AG04450 (cell line): Measurements from ENCODE around the gene MCC. TPM values are rescaled to one million over a fixed set of nuclear protein-coding genes. Genes with fewer than 3 reads are reported as not detected.

Source experiments
- CTCF ChIA-PET: fragments of 300-600, 350-600 bp; formaldehyde crosslinking; extraction: SDS; loops from one replicate; lab custom pipeline; 2022; ENCODE audit warnings: antibody characterized with exemption, inconsistent platforms; lab: Charles Lee
- POLR2A ChIA-PET: fragments of 350-600 bp; formaldehyde crosslinking; extraction: SDS; loops from one replicate; lab custom pipeline; 2021; ENCODE audit warnings: antibody characterized with exemption, inconsistent platforms; lab: Yijun Ruan, JAX
- DNase-seq: peaks from one replicate; pipeline ENCODE4 v3.0.0-alpha.2; 2011; ENCODE audit warnings: low read depth, low spot score
- H3K27ac ChIP-seq: one replicate; pipeline ENCODE4 v1.5.1; 2012; ENCODE audit warnings: low read depth, low read length, control low read depth
- H3K27me3 ChIP-seq: one replicate; pipeline ENCODE4 v1.6.0; 2012; ENCODE audit warnings: low read length; ENCODE audit not compliant: control insufficient read depth, insufficient read depth
- H3K4me3 ChIP-seq: 2 replicates; pipeline ENCODE4 v1.5.1; 2011; ENCODE audit warnings: mild to moderate bottlenecking, low read depth, low read length, control low read depth
- H3K9me3 ChIP-seq: 2 replicates; pipeline ENCODE4 v1.5.1; 2012; ENCODE audit warnings: low read length; ENCODE audit not compliant: control insufficient read depth, insufficient read depth
- CTCF ChIP-seq: IDR thresholded peaks from 2 replicates; pipeline ENCODE4 v1.5.1; 2011; ENCODE audit warnings: low read depth, low read length, control low read depth, inconsistent platforms
- polyA plus RNA-seq: library from polyadenylated mRNA; depleted of rRNA; stranded (reverse); fragments of >200 nt; gene quantifications from 2 replicates; pipeline ENCODE4 v1.2.3, GENCODE V29; 2011

MCC gene
- polyA plus RNA-seq, 1 experiment: 17.5 TPM

- Histone ChIP-seq H3K27me3 (no peaks in the 10 kb centered on the region), H3K4me3 (no peak overlapping the region), H3K27ac (no peak overlapping the region), H3K9me3 (no peaks in the 10 kb centered on the region)
- ChIA-PET CTCF (no interaction called here), POLR2A (no interaction called here)
- DNase-seq: no peak
- TF ChIP-seq CTCF: no peak
These were observed 257.3 kb downstream of the MCC start for GRCh38 chr5:113230711-113231652.

- no peak for TF ChIP-seq CTCF
- CTCF ChIA-PET: no interaction called here
- POLR2A ChIA-PET: no interaction called here
- no peak for DNase-seq
- Histone ChIP-seq H3K27ac (no peak overlapping the region), H3K27me3 (no peaks in the 10 kb centered on the region), H3K4me3 (no peak overlapping the region), H3K9me3 (no peaks in the 10 kb centered on the region)
These were observed 260.5 kb downstream of the MCC start for GRCh38 chr5:113227798-113228197.

- Histone ChIP-seq H3K9me3 (no peaks in the 10 kb centered on the region), H3K4me3 (no peak overlapping the region), H3K27ac (no peak overlapping the region), H3K27me3 (no peaks in the 10 kb centered on the region)
- no peak for TF ChIP-seq CTCF
- DNase-seq: no peak
- ChIA-PET CTCF (no interaction called here), POLR2A (no interaction called here)
These were observed 262.0 kb downstream of the MCC start for GRCh38 chr5:113226116-113226736.

GRCh38 chr5:113225259-113225658 lies 263.0 kb downstream of the MCC start:
- H3K27ac ChIP-seq: no peak overlapping the region
- DNase-seq: no peak
- CTCF ChIA-PET: interaction anchor here (1.4 kb wide), 1 partner anchor 229 kb away, joined by 5 read pairs; no protein-coding TSS in a partner anchor
- no peak for TF ChIP-seq CTCF
- H3K4me3 ChIP-seq: no peak overlapping the region
- no peaks in the 10 kb centered on the region for H3K9me3 ChIP-seq
- POLR2A ChIA-PET: no interaction called here
- no peaks in the 10 kb centered on the region for H3K27me3 ChIP-seq

- DNase-seq: no peak
- TF ChIP-seq CTCF: no peak
- ChIA-PET CTCF (interaction anchor here (1.4 kb wide), 1 partner anchor 229 kb away, joined by 5 read pairs; no protein-coding TSS in a partner anchor), POLR2A (no interaction called here)
- no peaks in the 10 kb centered on the region for H3K9me3 ChIP-seq
- H3K27ac ChIP-seq: no peak overlapping the region
- no peaks in the 10 kb centered on the region for H3K27me3 ChIP-seq
- H3K4me3 ChIP-seq: no peak overlapping the region
These were observed 263.6 kb downstream of the MCC start for GRCh38 chr5:113224605-113225065.
